HUDEP-2 (cell line): Measurements from ENCODE around the gene KCNJ4.
"Not testable (repeated sequence)": the region's sequence is repeated elsewhere in the genome, so short reads cannot be mapped to it uniquely, and the experiment has no call there.

Source experiments
- DNase-seq, 76 experiments: peaks; one replicate each; lab custom pipeline; 2025; ENCODE audit not compliant: unreplicated experiment in 76 of 76; lab: John Stamatoyannopoulos, UW

The KCNJ4 gene

DNA sequence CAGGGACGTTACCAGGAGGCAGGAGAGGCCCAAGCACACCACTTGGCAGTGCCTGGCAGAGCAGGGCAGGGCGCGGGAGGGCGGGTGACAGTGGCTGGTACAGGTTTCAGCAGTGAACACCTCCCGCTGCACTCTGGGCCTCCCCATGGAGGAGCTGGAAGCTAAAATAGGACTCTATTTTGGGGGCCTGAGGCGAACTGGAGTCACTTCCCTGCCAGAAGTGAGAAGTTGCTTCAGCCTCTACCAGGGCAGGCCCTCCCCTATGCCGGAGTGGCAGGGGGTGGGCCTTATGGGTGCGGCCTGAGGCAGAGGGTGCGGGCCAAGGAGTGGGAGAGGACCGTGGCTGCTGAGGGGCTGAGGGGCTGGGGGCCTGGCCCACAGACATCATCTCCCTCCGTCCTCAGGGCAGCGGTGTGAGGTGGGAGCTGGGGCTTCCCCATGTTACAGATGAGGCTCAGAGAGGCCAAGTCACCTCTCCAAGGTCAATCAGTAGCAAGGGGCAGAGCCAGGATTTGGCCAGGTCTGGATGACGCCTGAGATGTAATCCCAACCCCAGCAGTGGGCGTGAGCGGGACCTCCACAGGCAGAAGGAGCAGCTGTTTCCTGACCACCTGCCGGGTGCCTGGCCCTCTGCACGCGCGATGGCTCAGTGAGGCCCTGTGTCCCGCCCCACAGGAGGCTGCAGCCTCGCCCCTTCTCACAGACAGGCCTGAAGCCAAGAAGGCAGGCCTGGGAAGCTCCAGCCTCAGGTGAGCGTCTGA, 39.3 kb downstream of the KCNJ4 start:
- DNase-seq, result no peak

DNA sequence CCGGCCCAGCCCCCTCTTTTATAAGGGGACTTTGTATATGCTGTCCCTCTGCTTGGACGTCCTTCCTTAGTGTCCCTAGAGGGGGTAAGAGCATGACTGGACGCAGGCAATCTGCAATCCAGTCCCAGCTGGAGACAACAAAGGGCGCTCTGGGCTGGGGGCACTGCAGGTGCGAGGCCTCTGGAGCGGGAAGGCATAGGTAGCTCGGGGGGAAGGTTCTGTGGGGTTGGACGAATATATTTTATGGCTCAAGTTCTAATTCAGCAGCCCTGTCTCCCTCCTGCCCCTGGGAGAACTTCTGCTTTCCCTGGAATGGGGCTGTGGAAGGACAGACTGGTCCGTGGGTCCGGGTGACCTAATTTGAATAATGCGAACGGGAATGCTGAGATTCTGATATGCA, 40.0 kb downstream of the KCNJ4 start:
- DNase-seq, result no peak

DNA sequence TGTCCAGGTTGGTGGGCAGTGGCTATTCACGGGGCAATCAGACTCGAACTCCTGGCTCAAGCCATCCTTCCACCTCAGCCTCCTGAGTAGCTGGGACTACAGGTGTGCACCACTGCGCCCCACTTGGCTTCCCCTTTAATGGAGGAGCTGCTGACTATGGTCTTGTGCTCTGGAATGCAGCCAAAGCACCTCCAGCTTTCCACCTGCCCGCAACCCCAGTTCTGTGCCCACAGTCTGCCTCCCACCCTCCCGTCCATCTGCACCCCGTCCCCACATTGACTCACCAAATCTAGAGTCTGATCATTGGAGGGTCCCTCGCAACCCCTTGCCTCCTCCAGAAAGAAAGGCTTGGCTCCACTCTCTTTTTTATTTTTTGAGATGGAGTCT, 41.0 kb downstream of the KCNJ4 start:
- DNase-seq, result no peak

DNA sequence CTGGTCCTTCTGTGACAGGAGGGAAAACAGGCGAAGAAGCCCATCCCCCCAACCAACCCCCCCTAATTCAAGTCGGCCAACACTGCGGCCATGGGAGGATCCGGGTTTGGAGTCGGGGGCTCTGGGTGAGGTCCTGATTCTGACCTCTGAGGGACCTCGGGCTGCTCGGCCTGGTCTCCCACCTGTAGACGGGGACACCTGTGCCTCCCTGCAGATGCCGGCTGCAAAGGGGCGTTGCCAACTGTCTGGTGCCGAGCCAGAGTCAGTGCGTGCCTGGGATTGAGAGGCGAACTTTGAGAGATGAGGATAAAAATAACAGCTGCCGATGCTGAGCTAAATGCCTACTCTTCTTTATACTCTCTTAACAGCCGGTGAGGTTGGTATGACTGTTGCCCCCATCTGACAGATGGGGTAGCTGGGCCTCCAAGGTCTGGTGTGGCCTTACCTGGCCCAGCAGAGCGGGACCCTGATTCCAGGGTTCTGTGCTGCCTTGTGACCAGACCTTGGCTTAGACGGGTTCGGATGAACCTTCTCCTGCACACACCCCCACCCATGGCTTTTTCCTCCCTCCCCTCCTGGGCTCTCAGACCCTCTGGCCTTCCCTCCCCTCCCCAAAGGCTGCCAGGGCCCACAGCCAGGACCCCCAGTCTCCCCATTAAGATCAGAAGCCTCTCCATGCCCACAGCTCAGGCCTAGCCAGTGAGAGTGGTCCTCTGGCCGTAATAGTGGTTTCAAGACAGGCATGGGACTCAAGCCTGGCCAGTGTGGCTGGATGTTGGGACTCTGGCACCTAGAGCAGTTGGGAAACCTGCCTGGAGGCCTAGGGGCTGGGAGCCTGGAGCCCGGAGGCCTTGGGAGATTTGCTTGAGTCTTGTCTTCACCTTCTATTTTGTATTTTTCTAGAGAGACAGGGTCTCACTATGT, 41.7 kb downstream of the KCNJ4 start:
- DNase-seq, result no peak

DNA sequence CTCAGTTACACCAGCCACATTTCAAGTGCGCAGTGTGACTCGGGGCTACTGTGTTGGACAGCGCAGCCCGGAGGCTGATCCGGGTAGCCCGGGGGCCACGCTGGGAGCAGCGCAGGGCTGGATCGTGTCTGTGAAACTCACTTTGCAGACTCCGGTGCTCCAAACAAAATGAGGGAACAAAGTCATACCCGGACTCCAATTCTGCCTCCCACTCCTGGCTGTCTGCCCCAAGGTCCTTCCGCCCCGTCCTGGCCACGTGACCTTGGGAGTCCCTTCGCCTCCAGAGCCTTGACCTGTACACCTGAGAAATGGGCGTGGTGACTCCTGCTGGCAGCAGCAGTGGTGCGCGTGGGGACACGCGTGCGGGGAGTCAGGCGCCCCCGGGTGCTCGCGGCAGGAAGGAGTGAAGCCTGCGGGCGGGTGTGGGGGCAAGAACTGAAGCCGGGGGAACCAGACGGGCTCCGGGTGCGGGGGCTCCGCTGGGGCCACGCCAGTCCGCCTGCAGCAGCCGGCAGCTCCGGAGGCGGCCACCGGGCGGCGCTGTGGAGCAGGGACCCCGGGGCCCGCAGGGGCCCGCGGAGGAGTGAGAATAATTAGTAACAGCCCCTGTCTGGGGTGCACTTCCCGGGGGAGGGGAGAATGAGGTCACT, 42.4 kb downstream of the KCNJ4 start:
- DNase-seq, result peak in 6 of 76 experiments; percentile 3 to 21 (median 12)

DNA sequence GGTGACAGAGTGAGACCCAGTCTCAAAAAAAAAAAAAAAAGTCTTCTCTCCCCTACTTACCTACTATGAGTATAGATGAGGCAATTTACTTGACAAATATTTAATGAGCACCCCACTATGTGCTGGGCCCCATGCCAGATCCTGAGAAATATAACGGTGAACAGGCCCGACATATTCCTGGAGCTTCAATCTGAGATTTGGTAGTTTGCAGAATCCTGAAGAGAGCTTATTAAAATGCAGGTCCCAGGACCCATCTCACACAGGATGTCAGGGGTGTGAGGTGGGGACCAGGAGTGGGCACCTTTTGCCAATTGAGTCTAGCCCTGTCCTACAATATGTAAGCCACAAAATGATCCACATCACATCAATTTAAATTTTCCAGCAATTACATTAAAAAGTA, 44.0 kb downstream of the KCNJ4 start:
- DNase-seq, result no peak

DNA sequence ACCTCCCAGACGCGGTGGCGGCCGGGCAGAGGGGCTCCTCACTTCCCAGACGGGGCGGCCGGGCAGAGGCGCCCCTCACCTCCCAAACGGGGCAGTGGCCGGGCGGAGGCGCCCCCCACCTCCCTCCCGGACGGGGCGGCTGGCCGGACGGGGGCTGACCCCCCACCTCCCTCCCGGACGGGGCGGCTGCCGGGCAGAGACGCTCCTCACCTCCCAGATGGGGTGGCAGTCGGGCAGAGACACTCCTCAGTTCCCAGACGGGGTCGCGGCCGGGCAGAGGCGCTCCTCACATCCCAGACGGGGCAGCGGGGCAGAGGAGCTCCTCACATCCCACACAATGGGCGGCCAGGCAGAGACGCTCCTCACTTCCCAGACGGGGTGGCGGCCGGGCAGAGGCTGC, 45.1 kb downstream of the KCNJ4 start:
- DNase-seq, result not testable (repeated sequence)

DNA sequence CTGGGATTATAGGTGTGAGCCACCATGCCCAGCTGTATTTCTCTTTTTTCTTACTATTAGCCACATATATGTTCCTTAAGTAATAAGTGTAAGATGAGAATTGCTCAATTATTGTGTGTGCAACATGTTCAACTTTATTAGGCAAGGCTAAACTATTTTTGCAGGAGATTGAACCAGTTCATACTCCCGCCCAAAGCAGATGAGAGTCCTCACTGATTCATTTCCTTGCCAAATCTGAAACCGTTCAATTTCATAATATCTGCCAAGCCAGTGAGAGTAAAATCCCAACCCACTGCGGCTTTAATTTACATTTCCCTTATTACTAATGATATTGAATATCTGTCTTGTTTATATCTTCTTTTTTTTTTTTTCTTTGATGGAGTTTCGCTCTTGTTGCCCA, 48.4 kb downstream of the KCNJ4 start:
- no peak for DNase-seq

DNA sequence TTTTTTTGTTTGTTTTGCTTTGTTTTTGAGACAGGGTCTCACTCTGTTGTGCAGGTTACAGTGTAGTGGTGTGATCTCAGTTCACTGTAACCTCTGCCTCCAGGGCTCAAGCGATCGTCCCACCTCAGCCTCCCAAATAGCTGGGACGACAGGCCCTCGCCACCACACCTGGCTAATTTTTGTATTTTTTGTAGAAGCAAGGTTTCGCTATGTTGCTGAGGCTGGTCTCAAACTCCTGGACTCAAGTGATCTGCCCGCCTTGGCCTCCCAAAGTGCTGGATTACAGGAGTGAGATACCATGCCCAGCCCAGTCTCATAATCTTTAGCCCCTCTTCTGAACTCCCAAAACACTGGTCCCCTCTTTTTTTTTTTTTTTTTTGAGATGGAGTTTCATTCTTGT, 50.6 kb downstream of the KCNJ4 start:
- DNase-seq, result no peak

DNA sequence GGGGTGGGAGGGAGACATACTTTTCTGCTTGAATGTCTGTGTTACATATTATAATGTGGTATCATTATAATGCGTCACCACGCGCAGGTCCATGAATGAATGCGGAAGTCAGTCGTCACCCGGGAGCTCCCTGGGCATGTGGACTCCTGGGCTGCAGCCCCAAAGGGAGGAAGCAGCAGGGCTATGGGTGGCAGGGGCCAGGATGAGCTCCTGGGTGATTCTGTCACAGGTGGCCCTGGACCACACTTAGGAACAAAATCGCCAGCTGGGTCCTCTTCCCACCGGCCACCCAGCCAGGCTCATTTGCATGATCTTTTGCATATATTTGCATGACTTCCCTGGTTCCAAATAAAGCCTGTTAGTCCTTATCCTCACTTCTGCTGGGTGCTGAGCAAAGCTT, 51.2 kb downstream of the KCNJ4 start:
- no peak for DNase-seq

DNA sequence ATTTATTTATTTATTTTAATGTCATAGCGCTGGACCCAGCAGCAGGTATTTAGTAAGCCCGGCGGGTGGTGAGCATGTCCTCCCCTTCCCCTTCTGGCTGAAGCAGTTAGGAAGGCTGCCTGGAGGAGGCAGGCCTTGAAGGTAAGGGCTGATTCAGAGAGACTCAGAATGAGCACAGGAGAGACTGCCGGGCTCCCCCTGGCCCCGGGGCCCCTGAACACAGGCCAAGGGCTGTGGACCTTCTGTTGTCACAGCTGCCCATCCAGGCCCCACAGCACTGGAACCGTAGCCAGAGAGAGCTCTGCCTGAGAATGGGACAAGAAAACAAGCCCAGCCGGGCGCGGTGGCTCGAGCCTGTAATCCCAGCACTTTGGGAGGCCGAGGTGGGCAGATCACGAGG, 52.8 kb downstream of the KCNJ4 start:
- no peak for DNase-seq

DNA sequence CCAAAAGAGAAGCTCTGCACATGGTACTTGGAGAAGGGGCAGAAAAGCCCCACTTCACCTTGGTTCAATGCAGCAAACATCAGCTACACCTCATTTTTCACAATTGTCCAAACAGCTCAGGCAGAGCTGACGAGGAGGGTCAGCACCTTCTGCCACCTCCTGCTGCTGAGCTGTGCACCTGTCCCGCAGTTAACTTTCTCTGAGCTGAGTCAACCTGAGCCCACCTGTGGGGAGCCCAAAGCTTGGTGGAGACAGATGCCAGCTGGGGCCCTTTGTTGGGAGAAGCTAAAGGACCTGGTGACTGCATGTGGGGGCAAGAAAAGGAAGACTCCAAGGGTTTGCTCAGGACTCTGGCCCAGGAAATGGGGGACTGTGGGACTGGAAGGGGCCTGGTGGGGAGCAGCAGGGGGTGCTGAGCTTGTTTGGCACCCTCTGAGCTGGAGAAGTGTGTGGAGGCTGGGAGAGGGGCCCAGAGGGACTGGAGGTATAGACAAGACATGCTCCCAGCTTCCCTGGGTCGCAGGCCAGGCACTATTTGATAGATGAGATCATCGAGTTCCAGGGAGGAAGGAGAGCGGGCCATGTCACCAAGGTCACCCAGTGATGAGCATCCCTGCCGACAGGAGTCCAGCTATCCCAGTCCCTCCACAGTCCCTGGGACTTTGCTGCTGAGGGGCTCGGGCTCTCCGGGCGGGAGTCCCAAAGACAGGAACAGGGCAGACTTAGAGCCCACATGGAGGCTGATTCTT, 53.5 kb downstream of the KCNJ4 start:
- DNase-seq, result no peak

DNA sequence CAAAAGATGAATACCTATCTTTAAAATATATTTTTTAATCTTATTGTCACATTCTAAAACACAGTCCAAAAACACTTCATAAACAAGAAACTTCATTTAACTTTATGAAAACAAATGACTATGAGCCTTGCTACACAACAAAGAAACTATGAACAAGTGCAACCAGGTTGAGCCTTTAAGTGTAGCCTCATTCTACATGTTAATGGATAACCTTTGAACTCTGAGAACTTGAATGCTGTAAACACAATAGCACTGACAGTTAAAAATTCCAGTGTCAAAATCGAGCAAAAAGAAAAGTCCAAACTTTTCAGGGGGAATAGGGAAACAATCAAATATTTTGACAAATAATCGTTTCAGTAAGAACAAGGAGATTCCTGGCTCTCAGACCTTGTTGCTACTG, 54.7 kb downstream of the KCNJ4 start:
- not testable (repeated sequence) for DNase-seq

DNA sequence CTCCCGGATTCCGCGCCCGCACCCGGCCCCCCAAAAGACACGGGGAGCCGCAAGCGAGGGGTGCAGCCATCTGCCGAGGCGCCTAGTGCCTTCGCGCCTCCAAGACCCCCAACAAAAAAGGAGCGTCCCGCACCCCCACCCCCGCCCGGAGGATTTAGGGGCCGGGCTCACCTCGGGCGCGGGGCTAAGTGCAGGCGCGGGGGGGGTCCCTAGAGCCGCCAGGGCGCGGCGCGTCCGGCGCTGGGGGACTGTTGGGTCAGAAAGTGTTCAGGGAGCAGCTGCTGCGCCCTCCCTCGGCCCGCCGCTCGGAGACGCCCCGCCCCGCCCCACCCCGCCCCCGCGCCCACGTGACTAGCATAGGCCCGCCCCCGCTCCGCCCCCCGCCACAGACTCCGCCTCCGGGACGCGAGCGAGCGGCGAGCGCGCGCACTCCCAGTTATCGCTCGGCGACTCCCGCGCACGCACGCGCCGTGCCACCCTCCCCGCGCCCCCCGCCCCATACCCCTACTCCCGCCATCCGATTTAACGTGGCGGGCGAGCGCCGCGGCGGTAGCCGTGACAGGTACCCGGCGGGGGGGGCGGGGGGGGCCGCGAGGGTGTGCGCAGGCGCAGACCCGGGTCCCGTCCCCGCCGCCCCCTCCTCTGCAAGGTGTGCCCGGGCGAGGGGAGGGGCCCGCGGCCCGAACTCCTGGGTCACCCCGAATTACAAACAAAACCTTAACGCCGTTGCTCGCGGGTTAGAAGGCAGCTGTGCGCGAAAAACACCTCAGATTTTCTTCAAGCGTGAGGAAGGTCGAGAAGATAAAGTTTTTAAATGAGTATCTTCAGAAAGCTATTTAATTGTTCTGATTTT, 56.2 kb downstream of the KCNJ4 start:
- DNase-seq, result peak in 64 of 76 experiments; percentile 17 to 83 (median 64)

DNA sequence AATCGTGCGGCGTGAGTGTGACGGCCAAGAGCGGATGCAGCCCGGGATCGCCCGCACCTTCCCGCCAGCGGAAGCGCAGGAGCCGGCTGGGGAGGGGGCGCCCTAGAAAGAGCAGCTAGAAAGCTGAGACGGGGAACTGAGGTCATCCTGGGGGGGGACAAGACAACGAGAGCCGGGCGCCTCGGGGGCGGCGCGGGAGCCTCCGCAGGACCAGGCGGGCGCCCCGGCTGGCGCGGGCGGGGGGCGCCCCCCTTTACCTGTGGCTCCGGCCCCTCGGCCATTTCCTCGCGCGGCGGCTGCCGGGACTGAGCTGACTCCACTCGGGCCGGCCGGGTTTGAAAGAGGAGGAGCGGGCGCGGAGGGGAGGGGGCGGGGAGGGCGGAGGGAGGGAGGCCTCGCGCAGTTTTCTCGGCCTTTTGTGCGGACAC, 56.8 kb downstream of the KCNJ4 start:
- DNase-seq, result peak in 28 of 76 experiments; percentile 15 to 59 (median 31)

DNA sequence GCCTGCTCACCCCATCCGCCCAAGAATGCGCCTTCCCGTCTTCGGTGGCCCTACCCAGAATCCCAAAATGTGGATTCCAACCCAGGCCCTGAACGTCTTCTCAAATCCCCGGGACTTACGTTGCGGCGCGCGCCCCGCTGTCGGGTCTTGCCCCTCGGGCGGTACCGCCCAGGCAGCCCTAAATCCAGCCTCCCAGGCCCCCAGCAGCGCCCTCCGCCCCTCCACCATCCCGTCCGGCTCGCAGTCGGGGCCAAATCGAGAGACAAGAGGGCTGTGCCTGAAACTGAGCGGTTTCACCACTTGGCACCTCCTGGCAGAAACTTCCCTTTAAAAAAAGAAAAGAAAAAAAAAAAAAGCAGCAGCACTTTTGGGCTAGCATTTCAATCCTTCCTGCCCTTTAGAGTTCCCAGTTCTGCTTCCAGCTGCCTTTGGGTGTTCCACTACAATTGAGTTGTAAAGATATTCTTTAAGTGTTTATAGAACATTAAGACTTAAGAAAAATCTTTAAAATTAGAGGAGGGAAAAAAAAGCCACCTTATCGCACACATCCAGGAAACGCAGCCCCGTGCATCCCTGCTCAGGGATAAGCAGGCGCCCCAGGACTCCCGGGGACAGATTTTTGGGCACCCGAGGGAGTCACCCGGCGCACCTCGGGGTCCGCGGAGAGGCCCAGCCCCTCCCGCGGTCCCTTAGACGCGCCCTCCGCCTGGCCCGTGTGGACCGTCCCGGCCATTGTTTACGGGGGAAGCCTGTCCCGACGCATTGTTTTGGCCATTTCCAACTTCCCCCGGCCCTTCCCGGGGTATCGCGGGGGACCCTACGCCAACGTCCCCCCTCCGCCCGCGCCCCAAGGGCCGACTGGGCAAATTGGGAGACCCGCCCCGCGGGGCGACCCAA, 57.6 kb downstream of the KCNJ4 start:
- DNase-seq, result peak in 59 of 76 experiments; percentile 11 to 70 (median 48)

DNA sequence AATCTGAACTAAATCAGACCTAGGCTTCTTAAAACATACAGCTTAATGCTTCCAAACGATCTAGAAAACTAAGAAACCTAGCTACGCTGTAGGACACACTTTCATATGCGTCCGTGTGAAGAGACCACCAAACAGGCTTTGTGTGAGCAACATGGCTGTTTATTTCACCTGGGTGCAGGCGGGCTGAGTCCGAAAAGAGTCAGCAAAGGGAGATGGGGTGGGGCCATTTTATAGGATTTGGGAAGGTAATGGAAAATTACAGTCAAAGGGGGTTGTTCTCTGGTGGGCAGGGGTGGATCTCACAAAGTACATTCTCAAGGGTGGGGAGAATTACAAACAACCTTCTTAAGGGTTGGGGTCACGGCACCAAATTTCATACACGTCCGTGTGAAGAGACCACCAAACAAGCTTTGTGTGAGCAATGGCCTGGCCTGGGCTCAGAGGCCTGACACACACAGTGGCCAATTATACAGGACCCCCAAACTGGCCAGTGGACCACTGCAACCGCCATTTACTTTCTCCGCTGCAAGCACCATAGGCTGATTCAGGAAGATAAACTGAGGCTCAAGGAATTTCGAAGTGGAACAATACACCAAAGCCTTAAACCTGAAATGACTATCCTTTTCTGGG, 58.4 kb downstream of the KCNJ4 start:
- DNase-seq, result not testable (repeated sequence)

DNA sequence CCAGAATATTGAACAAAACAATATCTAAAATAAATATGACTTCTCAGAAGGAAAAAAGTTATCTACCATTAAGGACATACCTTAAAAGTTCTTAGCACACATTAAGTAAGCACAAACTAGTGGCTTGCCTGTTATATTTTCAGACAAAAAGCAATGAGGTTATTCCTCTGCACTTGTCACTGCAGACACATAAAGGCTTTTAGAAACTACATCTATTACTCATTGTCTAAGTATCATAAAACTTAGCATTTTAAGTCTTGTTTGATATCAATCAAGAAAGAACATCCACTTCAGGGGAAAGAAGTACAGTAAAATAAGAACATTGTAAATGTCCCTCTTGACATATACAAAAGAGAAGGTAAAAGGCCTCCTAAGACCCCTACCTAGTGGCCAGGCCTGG, 59.1 kb downstream of the KCNJ4 start:
- DNase-seq, result peak in 6 of 76 experiments; percentile 8 to 52 (median 22)
